Suprapubic skin (tissue), 4 donors: Measurements from ENCODE around the gene ANO2. TPM values are rescaled to one million over a fixed set of nuclear protein-coding genes. Genes with fewer than 3 reads are reported as not detected.

ENCODE experiments used
- DNase-seq, 2 donors: peaks; one replicate each; pipeline ENCODE4 v3.0.0-alpha.2; 2019; ENCODE audit warnings: low spot score in 2 of 2
- H3K27ac ChIP-seq: fragments of 200-600 bp; sonication (generic); one replicate; pipeline ENCODE4 v1.5.1; 2019
- H3K27me3 ChIP-seq: fragments of 200-600 bp; sonication (generic); one replicate; pipeline ENCODE4 v1.5.1; 2019
- H3K36me3 ChIP-seq: fragments of 200-600 bp; sonication (generic); one replicate; pipeline ENCODE4 v1.5.1; 2019
- H3K4me1 ChIP-seq: fragments of 200-600 bp; sonication (generic); one replicate; pipeline ENCODE4 v1.5.1; 2019
- H3K4me3 ChIP-seq: fragments of 200-600 bp; sonication (generic); one replicate; pipeline ENCODE4 v1.5.1; 2019; ENCODE audit warnings: mild to moderate bottlenecking
- H3K9me3 ChIP-seq: fragments of 200-600 bp; sonication (generic); one replicate; pipeline ENCODE4 v1.5.1; 2019
- CTCF ChIP-seq, 2 donors: fragments of 200-600 bp in 1 of 2; fragments of 450-650 bp in 1 of 2; sonication (generic) in 1 of 2; IDR thresholded peaks; one replicate each; pipeline ENCODE4 v1.5.1; 2016 to 2019; ENCODE audit warnings: antibody characterized with exemption in 2 of 2, mild to moderate bottlenecking in 1 of 2, moderate library complexity in 1 of 2
- EP300 ChIP-seq: sonication (generic); formaldehyde crosslinking; IDR thresholded peaks from one replicate; pipeline ENCODE4 v1.6.1; 2017; ENCODE audit warnings: antibody characterized with exemption
- POLR2A ChIP-seq, 2 donors: fragments of 450-650 bp; IDR thresholded peaks; one replicate each; pipeline ENCODE4 v1.6.1; 2017; ENCODE audit warnings: antibody characterized with exemption in 2 of 2, mild to moderate bottlenecking in 2 of 2, moderate library complexity in 2 of 2
- POLR2AphosphoS5 ChIP-seq, 3 donors: sonication (generic); formaldehyde crosslinking; IDR thresholded peaks; one replicate each; pipeline ENCODE4 v1.6.1; 2017; ENCODE audit warnings: antibody characterized with exemption in 3 of 3
- WGBS: methylation state at CpG from one replicate; pipeline ENCODE4 v1.1.5; 2018; 5-methylcytosine and 5-hydroxymethylcytosine counted together
- total RNA-seq, 4 donors: library from RNA; depleted of rRNA; stranded (reverse); fragments of >200 nt; gene quantifications; one replicate each; pipeline ENCODE4 v1.1.0, GENCODE V29; 2016

The ANO2 gene
- total RNA-seq, 4 donors from 2014 or later, result 1.1 to 9.7 (median 2.0) TPM

DNA sequence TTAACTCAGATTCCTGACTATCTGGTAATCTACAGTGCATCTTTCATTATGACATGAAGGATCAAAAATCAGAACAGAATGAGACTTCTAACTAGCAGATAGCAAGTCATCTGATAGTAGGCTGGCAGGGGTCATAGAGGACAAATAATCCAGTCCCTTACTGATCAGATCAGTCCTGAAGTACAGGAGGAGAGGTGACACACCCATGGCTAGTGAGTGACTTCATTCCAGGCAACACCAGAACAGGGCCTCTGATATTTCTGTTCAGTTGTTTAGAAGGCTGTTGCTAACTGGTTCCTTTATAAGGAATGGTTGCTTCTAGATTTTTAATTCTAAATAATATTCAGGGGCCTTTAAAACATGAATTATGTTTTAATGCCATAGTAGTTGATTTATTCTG lies 291.0 kb downstream of the ANO2 start:
- Histone ChIP-seq H3K27ac (no peak overlapping the region), H3K27me3 (no peaks in the 10 kb centered on the region), H3K4me3 (no peak overlapping the region), H3K9me3 (no peaks in the 10 kb centered on the region), H3K36me3 (no peaks in the 10 kb centered on the region), H3K4me1 (no peaks in the 10 kb centered on the region)
- DNase-seq, result no peak
- TF ChIP-seq CTCF (IDR thresholded peaks at IDR 0.05) (no peak), POLR2AphosphoS5 (IDR thresholded peaks at IDR 0.05) (no peak), POLR2A (IDR thresholded peaks at IDR 0.05) (no peak)

- no peak overlapping the region for H3K4me3 ChIP-seq
- no peak overlapping the region for H3K27ac ChIP-seq
- 54% methylated on average over 1 of the region's 1 CpG for WGBS
- no peak for DNase-seq
- no peaks in the 10 kb centered on the region for H3K36me3 ChIP-seq
- TF ChIP-seq POLR2AphosphoS5 (IDR thresholded peaks at IDR 0.05), result no peak
- no peak for TF ChIP-seq EP300
- no peak for TF ChIP-seq POLR2A (IDR thresholded peaks at IDR 0.05)
- no peak for TF ChIP-seq CTCF (IDR thresholded peaks at IDR 0.05)
- H3K4me1 ChIP-seq, result peaks cover 2% of the 10 kb centered on the region
- H3K27me3 ChIP-seq, result peaks cover 12% of the 10 kb centered on the region
- no peaks in the 10 kb centered on the region for H3K9me3 ChIP-seq
Measured at GRCh38 chr12:5650829-5651461, 294.1 kb downstream of the ANO2 start.

GRCh38 chr12:5650281-5650680 lies 294.8 kb downstream of the ANO2 start:
- TF ChIP-seq EP300 (no peak), CTCF (IDR thresholded peaks at IDR 0.05) (no peak), POLR2AphosphoS5 (IDR thresholded peaks at IDR 0.05) (no peak), POLR2A (IDR thresholded peaks at IDR 0.05) (no peak)
- Histone ChIP-seq H3K27ac (no peak overlapping the region), H3K4me3 (no peak overlapping the region), H3K4me1 (peaks cover 2% of the 10 kb centered on the region), H3K9me3 (no peaks in the 10 kb centered on the region), H3K27me3 (peaks cover 12% of the 10 kb centered on the region), H3K36me3 (no peaks in the 10 kb centered on the region)
- DNase-seq, result no peak
- 61% methylated on average over 2 of the region's 2 CpGs for WGBS

DNA sequence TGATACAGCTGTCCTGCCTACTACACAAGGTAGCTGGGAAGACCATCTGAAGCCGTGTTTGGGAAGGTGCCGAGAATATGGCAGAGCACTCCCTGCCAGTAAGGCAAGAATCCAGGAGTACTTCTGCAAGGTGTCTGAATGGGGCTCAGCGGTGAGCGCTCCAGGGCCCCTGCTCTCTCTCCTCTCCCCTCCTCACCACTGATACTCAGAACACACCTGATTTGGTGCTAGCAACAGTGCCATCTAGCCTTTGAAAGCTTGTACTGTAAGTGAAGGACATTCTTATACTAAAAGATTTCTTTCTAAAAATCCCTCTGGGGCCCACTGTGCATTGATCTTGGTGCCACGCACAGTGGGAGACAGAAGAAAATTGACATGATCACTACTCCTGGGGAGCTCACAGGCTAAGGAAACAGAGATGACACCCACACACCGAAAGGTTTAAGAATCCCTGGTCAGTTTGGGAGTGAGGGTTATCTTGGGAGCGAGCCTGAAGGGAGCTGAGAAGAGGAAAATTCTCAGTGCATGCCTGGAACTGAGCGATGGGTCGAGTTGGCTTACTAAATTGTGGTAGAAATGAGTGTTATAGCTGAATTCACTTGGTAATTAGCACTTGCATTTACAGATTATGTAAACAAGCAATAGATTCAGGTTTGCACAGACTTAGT lies 296.2 kb downstream of the ANO2 start:
- DNase-seq, result no peak
- 33% methylated on average over 8 of the region's 9 CpGs for WGBS

More for the DNA sequence above, 296.2 kb downstream of the ANO2 start:
- Histone ChIP-seq H3K9me3 (no peaks in the 10 kb centered on the region), H3K27ac (no peak overlapping the region), H3K4me1 (peaks cover 2% of the 10 kb centered on the region), H3K27me3 (peaks cover 12% of the 10 kb centered on the region), H3K4me3 (no peak overlapping the region), H3K36me3 (no peaks in the 10 kb centered on the region)
- TF ChIP-seq CTCF (IDR thresholded peaks at IDR 0.05) (peak in 1 of 2 donors; percentile 37), POLR2A (IDR thresholded peaks at IDR 0.05) (no peak)
